Liver (tissue), 9 donors: ENCODE measurements around the gene TMEM232. TPM values are rescaled to one million over a fixed set of nuclear protein-coding genes. Genes with fewer than 3 reads are reported as not detected.

ENCODE experiments used
- DNase-seq: peaks from one replicate; pipeline ENCODE4 v3.0.0-alpha.2; 2017; ENCODE audit warnings: low spot score
- H3K27ac ChIP-seq, 2 donors: one replicate each; pipeline ENCODE4 v1.7.0; 2013; ENCODE audit warnings: inconsistent platforms in 2 of 2, low read length in 2 of 2, control low read depth in 1 of 2, low read depth in 1 of 2, mild to moderate bottlenecking in 1 of 2
- H3K27me3 ChIP-seq, 4 donors: one replicate each; pipeline versions ENCODE4 v1.6.1 to v1.7.0; 2013; ENCODE audit warnings: low read length in 3 of 4, inconsistent platforms in 1 of 4, mild to moderate bottlenecking in 1 of 4, moderate library complexity in 1 of 4; ENCODE audit not compliant: control insufficient read depth in 4 of 4, insufficient read depth in 4 of 4
- H3K36me3 ChIP-seq, 4 donors: one replicate each; pipeline versions ENCODE4 v1.6.1 to v1.7.0; 2013; ENCODE audit warnings: low read length in 3 of 4, mild to moderate bottlenecking in 3 of 4, low read depth in 1 of 4, moderate library complexity in 1 of 4; ENCODE audit not compliant: control insufficient read depth in 4 of 4, insufficient read depth in 3 of 4
- H3K4me1 ChIP-seq, 4 donors: one replicate each; pipeline versions ENCODE4 v1.6.1 to v1.7.0; 2013; ENCODE audit warnings: low read length in 3 of 4, mild to moderate bottlenecking in 3 of 4, moderate library complexity in 1 of 4; ENCODE audit not compliant: control insufficient read depth in 4 of 4, insufficient read depth in 4 of 4
- H3K4me3 ChIP-seq, 3 donors: one replicate each; pipeline versions ENCODE4 v1.6.1 to v1.7.0; 2013; ENCODE audit warnings: low read length in 3 of 3, control low read depth in 1 of 3, low read depth in 1 of 3, mild to moderate bottlenecking in 1 of 3
- H3K9ac ChIP-seq, 2 donors: one replicate each; pipeline ENCODE4 v1.7.0; 2013; ENCODE audit warnings: low read length in 2 of 2, mild to moderate bottlenecking in 2 of 2, moderate library complexity in 2 of 2, control low read depth in 1 of 2, low read depth in 1 of 2
- H3K9me3 ChIP-seq, 4 donors: one replicate each; pipeline versions ENCODE4 v1.6.1 to v1.7.0; 2013; ENCODE audit warnings: low read length in 3 of 4; ENCODE audit not compliant: control insufficient read depth in 4 of 4
- EGR1 ChIP-seq, 2 donors: IDR thresholded peaks; 2 replicates each; pipeline ENCODE4 v1.6.1; 2016 to 2018; ENCODE audit warnings: antibody characterized with exemption in 2 of 2, low read depth in 2 of 2
- FOXA1 ChIP-seq: IDR thresholded peaks from 2 replicates; pipeline ENCODE4 v1.6.1; 2016; ENCODE audit warnings: antibody characterized with exemption
- FOXA2 ChIP-seq: IDR thresholded peaks from 2 replicates; pipeline ENCODE4 v1.6.1; 2016; ENCODE audit warnings: antibody characterized with exemption
- GABPA ChIP-seq, 2 donors: IDR thresholded peaks in 1 of 2; conservative IDR thresholded peaks in 1 of 2; 2 replicates each; pipeline ENCODE4 v1.6.1; 2016; ENCODE audit warnings: antibody characterized with exemption in 2 of 2, mild to moderate bottlenecking in 1 of 2, moderate library complexity in 1 of 2
- HNF4A ChIP-seq, 2 donors: conservative IDR thresholded peaks; 2 replicates each; pipeline ENCODE4 v1.6.1; 2016; ENCODE audit warnings: antibody characterized with exemption in 2 of 2, mild to moderate bottlenecking in 2 of 2
- JUND ChIP-seq, 2 donors: IDR thresholded peaks; 2 replicates each; pipeline ENCODE4 v1.6.1; 2016; ENCODE audit warnings: antibody characterized with exemption in 2 of 2
- RAD21 ChIP-seq, 2 donors: IDR thresholded peaks; 2 replicates each; pipeline ENCODE4 v1.6.1; 2016; ENCODE audit warnings: antibody characterized with exemption in 2 of 2, mild to moderate bottlenecking in 2 of 2
- TAF1 ChIP-seq: conservative IDR thresholded peaks from 2 replicates; pipeline ENCODE4 v1.6.1; 2016; ENCODE audit warnings: antibody characterized with exemption, mild to moderate bottlenecking
- YY1 ChIP-seq: IDR thresholded peaks from 2 replicates; pipeline ENCODE4 v1.6.1; 2016; ENCODE audit warnings: antibody characterized with exemption, mild to moderate bottlenecking
- WGBS: extraction: QIAGEN DNeasy Blood & Tissue Kit; methylation state at CpG from one replicate; pipeline ENCODE4 v1.1.7; 2013; 5-methylcytosine and 5-hydroxymethylcytosine counted together
- polyA plus RNA-seq, 2 donors: library from polyadenylated mRNA; stranded (reverse) in 1 of 2; unstranded in 1 of 2; fragments of 200-250 nt in 1 of 2; fragments of >200 nt in 1 of 2; fragmentation: Nextera tagmentation in 1 of 2; extraction: Ambion mirVana in 1 of 2; gene quantifications; one replicate each; pipeline versions ENCODE4 v1.2.1 to v1.2.3, GENCODE V29; 2013 to 2015
- total RNA-seq, 2 donors: library from RNA; depleted of rRNA; stranded (reverse); fragments of >200 nt; gene quantifications; one replicate each; pipeline ENCODE4 v1.2.3, GENCODE V29; 2014
- TF ChIP-seq, protein P1 (sequence below): IDR thresholded peaks from 2 replicates; pipeline ENCODE4 v1.6.1; 2016; ENCODE audit warnings: antibody characterized with exemption, mild to moderate bottlenecking
- TF ChIP-seq, protein P2 (sequence below): IDR thresholded peaks from 2 replicates; pipeline ENCODE4 v1.6.1; 2016; ENCODE audit warnings: antibody characterized with exemption
- TF ChIP-seq, protein P3 (sequence below): fragments of 150-350 bp; IDR thresholded peaks from 2 replicates; pipeline ENCODE4 v1.5.1; 2017; ENCODE audit warnings: improper control_type of control experiment, low read depth, low read length; ENCODE audit not compliant: missing input control
- TF ChIP-seq, protein P4 (sequence below): IDR thresholded peaks from 2 replicates; pipeline ENCODE4 v1.6.1; 2016; ENCODE audit warnings: antibody characterized with exemption
- donor health status: healthy.
- donor health status: healthy.
- donor health status: healthy.
- donor health status: healthy.
- donor health status: healthy.

The TMEM232 gene
- total and polyA plus RNA-seq, 4 donors, result 0.39 to 2.5 (median 1.0) TPM

DNA sequence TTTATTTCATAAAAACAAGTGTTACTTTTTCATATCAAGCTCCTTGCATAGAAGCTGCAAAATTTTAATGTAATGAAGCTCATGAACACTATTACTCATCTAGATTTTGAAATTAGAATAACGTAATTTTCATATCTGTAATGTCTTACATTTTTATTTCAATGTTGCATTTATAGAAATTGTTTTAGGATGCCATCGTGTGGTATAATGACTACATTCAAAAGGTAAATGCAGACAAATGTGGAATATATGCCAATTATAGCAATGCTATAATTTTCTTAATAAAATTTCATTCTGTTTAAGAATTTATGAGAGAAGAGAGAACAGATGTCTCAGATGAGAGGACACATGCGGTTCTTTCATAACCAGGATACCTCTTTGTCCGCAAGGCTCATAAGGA, 230.2 kb downstream of the TMEM232 start (continued):
- TF ChIP-seq, protein P1, sequence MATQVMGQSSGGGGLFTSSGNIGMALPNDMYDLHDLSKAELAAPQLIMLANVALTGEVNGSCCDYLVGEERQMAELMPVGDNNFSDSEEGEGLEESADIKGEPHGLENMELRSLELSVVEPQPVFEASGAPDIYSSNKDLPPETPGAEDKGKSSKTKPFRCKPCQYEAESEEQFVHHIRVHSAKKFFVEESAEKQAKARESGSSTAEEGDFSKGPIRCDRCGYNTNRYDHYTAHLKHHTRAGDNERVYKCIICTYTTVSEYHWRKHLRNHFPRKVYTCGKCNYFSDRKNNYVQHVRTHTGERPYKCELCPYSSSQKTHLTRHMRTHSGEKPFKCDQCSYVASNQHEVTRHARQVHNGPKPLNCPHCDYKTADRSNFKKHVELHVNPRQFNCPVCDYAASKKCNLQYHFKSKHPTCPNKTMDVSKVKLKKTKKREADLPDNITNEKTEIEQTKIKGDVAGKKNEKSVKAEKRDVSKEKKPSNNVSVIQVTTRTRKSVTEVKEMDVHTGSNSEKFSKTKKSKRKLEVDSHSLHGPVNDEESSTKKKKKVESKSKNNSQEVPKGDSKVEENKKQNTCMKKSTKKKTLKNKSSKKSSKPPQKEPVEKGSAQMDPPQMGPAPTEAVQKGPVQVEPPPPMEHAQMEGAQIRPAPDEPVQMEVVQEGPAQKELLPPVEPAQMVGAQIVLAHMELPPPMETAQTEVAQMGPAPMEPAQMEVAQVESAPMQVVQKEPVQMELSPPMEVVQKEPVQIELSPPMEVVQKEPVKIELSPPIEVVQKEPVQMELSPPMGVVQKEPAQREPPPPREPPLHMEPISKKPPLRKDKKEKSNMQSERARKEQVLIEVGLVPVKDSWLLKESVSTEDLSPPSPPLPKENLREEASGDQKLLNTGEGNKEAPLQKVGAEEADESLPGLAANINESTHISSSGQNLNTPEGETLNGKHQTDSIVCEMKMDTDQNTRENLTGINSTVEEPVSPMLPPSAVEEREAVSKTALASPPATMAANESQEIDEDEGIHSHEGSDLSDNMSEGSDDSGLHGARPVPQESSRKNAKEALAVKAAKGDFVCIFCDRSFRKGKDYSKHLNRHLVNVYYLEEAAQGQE, result no peak
- no peak for TF ChIP-seq HNF4A (conservative IDR thresholded peaks at IDR 0.05)
- TF ChIP-seq, protein P2, sequence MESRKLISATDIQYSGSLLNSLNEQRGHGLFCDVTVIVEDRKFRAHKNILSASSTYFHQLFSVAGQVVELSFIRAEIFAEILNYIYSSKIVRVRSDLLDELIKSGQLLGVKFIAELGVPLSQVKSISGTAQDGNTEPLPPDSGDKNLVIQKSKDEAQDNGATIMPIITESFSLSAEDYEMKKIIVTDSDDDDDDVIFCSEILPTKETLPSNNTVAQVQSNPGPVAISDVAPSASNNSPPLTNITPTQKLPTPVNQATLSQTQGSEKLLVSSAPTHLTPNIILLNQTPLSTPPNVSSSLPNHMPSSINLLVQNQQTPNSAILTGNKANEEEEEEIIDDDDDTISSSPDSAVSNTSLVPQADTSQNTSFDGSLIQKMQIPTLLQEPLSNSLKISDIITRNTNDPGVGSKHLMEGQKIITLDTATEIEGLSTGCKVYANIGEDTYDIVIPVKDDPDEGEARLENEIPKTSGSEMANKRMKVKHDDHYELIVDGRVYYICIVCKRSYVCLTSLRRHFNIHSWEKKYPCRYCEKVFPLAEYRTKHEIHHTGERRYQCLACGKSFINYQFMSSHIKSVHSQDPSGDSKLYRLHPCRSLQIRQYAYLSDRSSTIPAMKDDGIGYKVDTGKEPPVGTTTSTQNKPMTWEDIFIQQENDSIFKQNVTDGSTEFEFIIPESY, result no peak

DNA sequence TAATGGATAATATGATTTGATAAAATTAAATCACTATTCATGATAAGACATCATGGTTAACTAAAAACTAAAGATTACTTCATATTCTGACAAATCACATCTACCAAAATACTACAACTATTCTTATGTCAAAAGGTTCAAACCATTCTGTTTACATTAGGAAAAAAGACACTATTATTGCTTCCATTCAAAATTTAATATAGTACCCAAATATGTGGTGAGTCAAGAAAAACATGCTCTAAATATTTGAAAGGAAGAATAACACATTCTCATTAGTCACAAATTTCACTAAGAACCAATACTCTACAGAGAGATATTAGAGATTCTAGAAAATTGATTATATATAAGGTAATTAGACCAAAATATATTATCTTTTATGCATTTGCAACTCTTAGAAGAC, 234.0 kb downstream of the TMEM232 start:
- H3K27ac ChIP-seq, result no peak overlapping the region
- H3K4me1 ChIP-seq, result no peaks in the 10 kb centered on the region
- H3K36me3 ChIP-seq, result no peaks in the 10 kb centered on the region
- no peaks in the 10 kb centered on the region for H3K27me3 ChIP-seq
- H3K9ac ChIP-seq, result no peak overlapping the region
- TF ChIP-seq, protein P2, result no peak
- TF ChIP-seq RAD21 (IDR thresholded peaks at IDR 0.05), result no peak
- no peak for TF ChIP-seq HNF4A (conservative IDR thresholded peaks at IDR 0.05)
- TF ChIP-seq JUND (IDR thresholded peaks at IDR 0.05), result no peak
- TF ChIP-seq, protein P3, sequence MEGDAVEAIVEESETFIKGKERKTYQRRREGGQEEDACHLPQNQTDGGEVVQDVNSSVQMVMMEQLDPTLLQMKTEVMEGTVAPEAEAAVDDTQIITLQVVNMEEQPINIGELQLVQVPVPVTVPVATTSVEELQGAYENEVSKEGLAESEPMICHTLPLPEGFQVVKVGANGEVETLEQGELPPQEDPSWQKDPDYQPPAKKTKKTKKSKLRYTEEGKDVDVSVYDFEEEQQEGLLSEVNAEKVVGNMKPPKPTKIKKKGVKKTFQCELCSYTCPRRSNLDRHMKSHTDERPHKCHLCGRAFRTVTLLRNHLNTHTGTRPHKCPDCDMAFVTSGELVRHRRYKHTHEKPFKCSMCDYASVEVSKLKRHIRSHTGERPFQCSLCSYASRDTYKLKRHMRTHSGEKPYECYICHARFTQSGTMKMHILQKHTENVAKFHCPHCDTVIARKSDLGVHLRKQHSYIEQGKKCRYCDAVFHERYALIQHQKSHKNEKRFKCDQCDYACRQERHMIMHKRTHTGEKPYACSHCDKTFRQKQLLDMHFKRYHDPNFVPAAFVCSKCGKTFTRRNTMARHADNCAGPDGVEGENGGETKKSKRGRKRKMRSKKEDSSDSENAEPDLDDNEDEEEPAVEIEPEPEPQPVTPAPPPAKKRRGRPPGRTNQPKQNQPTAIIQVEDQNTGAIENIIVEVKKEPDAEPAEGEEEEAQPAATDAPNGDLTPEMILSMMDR, result no peak
- TF ChIP-seq TAF1, result no peak
- TF ChIP-seq FOXA1, result no peak
- TF ChIP-seq, protein P4, sequence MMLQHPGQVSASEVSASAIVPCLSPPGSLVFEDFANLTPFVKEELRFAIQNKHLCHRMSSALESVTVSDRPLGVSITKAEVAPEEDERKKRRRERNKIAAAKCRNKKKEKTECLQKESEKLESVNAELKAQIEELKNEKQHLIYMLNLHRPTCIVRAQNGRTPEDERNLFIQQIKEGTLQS, result no peak
- H3K9me3 ChIP-seq, result no peaks in the 10 kb centered on the region
- no peak for DNase-seq
- no peak overlapping the region for H3K4me3 ChIP-seq

DNA sequence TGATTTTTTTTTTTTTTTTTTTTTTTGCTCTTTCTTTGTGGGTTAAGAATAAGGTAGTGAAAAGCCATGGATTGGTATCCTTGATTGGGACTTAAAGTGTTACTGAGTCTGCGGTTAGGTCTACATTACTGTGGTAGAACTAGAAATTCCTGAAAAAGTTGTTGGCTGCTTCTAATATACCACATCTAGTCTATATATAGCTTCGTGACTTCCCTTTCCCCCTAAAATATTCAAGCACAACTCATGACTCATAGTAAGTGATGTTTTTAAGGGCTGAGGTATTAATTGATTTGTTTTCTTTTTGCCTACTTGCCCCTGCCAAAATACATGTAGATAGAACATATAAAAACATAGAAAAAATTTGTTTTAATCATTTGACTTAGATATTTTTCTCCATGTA, 247.6 kb downstream of the TMEM232 start:
- Histone ChIP-seq H3K4me1 (no peaks in the 10 kb centered on the region), H3K36me3 (no peaks in the 10 kb centered on the region)
- 77% methylated on average over 2 of the region's 2 CpGs for WGBS

More for the DNA sequence above, 247.6 kb downstream of the TMEM232 start:
- DNase-seq, result no peak
- TF ChIP-seq EGR1 (IDR thresholded peaks at IDR 0.05; ENCODE audit: low read depth in 2 of 2) (no peak), GABPA (IDR thresholded peaks at IDR 0.05 in 1 of 2, conservative IDR thresholded peaks at IDR 0.05 in 1 of 2) (no peak), FOXA2 (no peak), YY1 (no peak)
- TF ChIP-seq, protein P3, result no peak
- TF ChIP-seq, protein P2, result no peak
- TF ChIP-seq, protein P4, result no peak
- Histone ChIP-seq H3K4me3 (no peak overlapping the region), H3K9me3 (no peaks in the 10 kb centered on the region), H3K27me3 (no peaks in the 10 kb centered on the region), H3K27ac (no peak overlapping the region), H3K9ac (no peak overlapping the region)
